Left ventricle myocardium inferior (tissue), 1 donor: ENCODE results near the gene FRMD4A. TPM values are rescaled to one million over a fixed set of nuclear protein-coding genes. Genes with fewer than 3 reads are reported as not detected.

Experiments
- DNase-seq: peaks from one replicate; pipeline ENCODE4 v3.0.0-alpha.2; 2020
- H3K27ac ChIP-seq: fragments of 200-600 bp; replicated peaks from 2 replicates; pipeline ENCODE4 v1.8.0; 2021
- H3K27me3 ChIP-seq: fragments of 200-600 bp; 2 replicates; pipeline ENCODE4 v1.8.0; 2021; ENCODE audit warnings: low read depth
- H3K36me3 ChIP-seq: fragments of 200-600 bp; 2 replicates; pipeline ENCODE4 v1.8.0; 2021
- H3K4me1 ChIP-seq: fragments of 200-600 bp; 2 replicates; pipeline ENCODE4 v1.8.0; 2021
- H3K4me3 ChIP-seq: fragments of 200-600 bp; 2 replicates; pipeline ENCODE4 v1.8.0; 2021; ENCODE audit warnings: mild to moderate bottlenecking, moderate library complexity
- H3K9me3 ChIP-seq: fragments of 200-600 bp; replicated peaks from 2 replicates; pipeline ENCODE4 v1.8.0; 2021
- CTCF ChIP-seq: fragments of 200-600 bp; IDR thresholded peaks from 2 replicates; pipeline ENCODE4 v1.8.0; 2021; ENCODE audit warnings: antibody characterized with exemption, mild to moderate bottlenecking, borderline replicate concordance
- intact Hi-C: fragments of 100-400 bp; cut with micrococcal nuclease; formaldehyde crosslinking; loops from one replicate; pipeline ENCODE4 v1.11.0; 2022
- total RNA-seq: library from RNA; stranded (reverse); fragmentation: NEBNext Ultra II Directional; extraction: Animal tissue kit (Norgen Biotek cat#: 25700); gene quantifications from one replicate; pipeline ENCODE4 v1.2.1, GENCODE V29; 2021
- donor health status: DM: no; HTN: yes; CAD: no; lungs with severe emphysema.

The FRMD4A gene
- total RNA-seq, 1 donor from 2014 or later = 26.1 TPM

DNA sequence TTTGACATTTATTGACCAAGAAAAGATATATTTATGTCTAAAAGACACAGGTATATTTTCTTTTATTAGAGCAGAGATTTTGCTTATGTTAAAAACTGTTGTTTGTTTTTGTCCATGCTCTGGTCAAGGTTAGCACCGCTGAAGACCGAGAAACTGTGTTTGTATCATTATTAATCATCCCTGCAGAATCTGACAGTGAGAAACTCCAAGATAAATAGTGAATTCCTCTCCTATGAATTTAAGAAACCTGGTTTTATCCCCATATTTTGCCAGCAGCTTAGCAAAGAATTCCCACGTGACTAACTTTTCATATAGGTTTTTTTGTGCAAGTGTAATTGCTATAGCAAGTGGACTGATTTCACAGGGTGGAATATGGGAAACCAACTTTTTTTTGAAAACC, 77.6 kb downstream of the FRMD4A start:
- Histone ChIP-seq H3K36me3 (no peaks in the 10 kb centered on the region), H3K4me3 (no peak overlapping the region), H3K9me3 (peaks cover 14% of the 10 kb centered on the region), H3K27ac (no peak overlapping the region), H3K4me1 (peaks cover 1% of the 10 kb centered on the region), H3K27me3 (peaks cover 30% of the 10 kb centered on the region)
- no peak for DNase-seq
- intact Hi-C loops = no loop called here
- no peak for TF ChIP-seq CTCF

DNA sequence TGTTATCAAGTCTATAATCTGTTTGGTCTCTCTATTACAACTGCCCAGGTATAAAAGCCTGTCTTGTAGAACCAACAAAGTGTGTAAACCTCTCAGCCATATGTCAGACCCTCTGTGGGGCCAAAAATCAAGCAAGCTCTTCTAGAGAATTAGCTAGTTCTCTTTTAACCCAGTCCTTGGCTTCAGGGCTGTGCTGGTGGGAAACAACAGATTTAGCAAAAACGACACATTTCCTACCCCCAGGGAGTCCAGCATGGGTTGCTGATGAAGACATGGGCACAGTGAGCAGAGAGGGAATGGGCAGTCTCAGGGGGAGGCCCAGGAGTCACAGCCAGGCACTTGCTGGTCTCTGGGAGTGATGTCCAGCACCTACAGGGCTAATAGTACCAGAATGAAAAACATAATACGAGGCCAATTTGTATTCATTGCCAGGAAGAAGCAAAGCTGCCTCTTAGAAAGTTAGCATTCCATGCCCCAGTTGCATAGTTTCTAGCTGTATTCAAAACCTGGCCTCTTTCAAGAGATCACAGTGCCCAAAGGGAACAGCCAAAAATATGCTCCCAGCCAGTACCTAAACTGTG, 80.1 kb downstream of the FRMD4A start:
- H3K4me3 ChIP-seq = no peak overlapping the region
- peaks cover 14% of the 10 kb centered on the region for H3K9me3 ChIP-seq
- no peak for TF ChIP-seq CTCF
- intact Hi-C loops = no loop called here
- no peaks in the 10 kb centered on the region for H3K36me3 ChIP-seq
- DNase-seq = no peak
- H3K27ac ChIP-seq = no peak overlapping the region
- peaks cover 29% of the 10 kb centered on the region for H3K27me3 ChIP-seq
- H3K4me1 ChIP-seq = peaks cover 9% of the 10 kb centered on the region

- TF ChIP-seq CTCF = no peak
- DNase-seq = peak; percentile 46
- peaks cover 14% of the 10 kb centered on the region for H3K9me3 ChIP-seq
- intact Hi-C loops = no loop called here
- peaks cover 9% of the 10 kb centered on the region for H3K4me1 ChIP-seq
- H3K36me3 ChIP-seq = no peaks in the 10 kb centered on the region
- peaks cover 7% of the 10 kb centered on the region for H3K27me3 ChIP-seq
- H3K4me3 ChIP-seq = no peak overlapping the region
- H3K27ac ChIP-seq = no peak overlapping the region
These were observed 83.2 kb downstream of the FRMD4A start for GRCh38 chr10:14247377-14248116.

DNA sequence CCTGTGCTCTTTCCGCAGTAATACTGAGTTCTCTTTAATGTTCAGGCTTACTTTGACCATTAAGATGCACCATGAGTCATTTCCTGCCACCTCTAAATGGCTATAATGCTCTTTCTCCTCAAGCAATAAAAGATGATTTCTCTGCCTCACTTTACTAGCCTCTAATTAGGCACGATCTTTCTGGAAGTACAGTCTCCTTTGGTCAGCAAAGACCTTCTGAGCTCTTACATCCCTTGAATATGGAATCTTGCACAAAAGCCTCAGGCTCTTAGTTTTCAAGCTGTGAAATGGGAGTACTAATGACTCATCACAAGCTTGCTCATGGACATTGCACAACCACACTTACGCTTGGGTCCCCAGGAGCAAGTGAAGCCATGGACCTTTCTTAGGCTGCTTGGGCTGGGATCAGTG, 85.9 kb downstream of the FRMD4A start:
- H3K27me3 ChIP-seq = peaks cover 17% of the 10 kb centered on the region
- H3K4me1 ChIP-seq = peaks cover 9% of the 10 kb centered on the region
- intact Hi-C loops = no loop called here
- DNase-seq = no peak
- H3K27ac ChIP-seq = no peak overlapping the region
- no peak for TF ChIP-seq CTCF
- no peaks in the 10 kb centered on the region for H3K36me3 ChIP-seq
- no peak overlapping the region for H3K4me3 ChIP-seq
- no peaks in the 10 kb centered on the region for H3K9me3 ChIP-seq

GRCh38 chr10:14244147-14244546, 86.6 kb downstream of the FRMD4A start:
- no peak overlapping the region for H3K4me3 ChIP-seq
- no peak for DNase-seq
- intact Hi-C loops = no loop called here
- H3K36me3 ChIP-seq = no peaks in the 10 kb centered on the region
- no peaks in the 10 kb centered on the region for H3K9me3 ChIP-seq
- no peak for TF ChIP-seq CTCF
- no peak overlapping the region for H3K27ac ChIP-seq
- peaks cover 9% of the 10 kb centered on the region for H3K4me1 ChIP-seq
- peaks cover 21% of the 10 kb centered on the region for H3K27me3 ChIP-seq
